MCF 10A (cell line): Measurements from ENCODE around the gene SP6. TPM values are rescaled to one million over a fixed set of nuclear protein-coding genes. Genes with fewer than 3 reads are reported as not detected.

Experiments used
- BruUV-seq: library from RNA; stranded (reverse); fragments of 400-500 nt; replicated peaks from 2 replicates; lab custom pipeline; 2021; lab: Mats Ljungman, UMichigan
- CTCF ChIA-PET: fragments of 300-600 bp; sonication (Branson Sonifier 250); formaldehyde crosslinking; extraction: SDS; loops from one replicate; lab custom pipeline; 2021; ENCODE audit warnings: antibody characterized with exemption, inconsistent platforms; lab: Yijun Ruan, JAX
- POLR2A ChIA-PET: fragments of 300-600, 350-650 bp; sonication (Branson Sonifier 250); formaldehyde crosslinking; extraction: SDS; loops from one replicate; lab custom pipeline; 2020; ENCODE audit warnings: antibody characterized with exemption, inconsistent platforms; lab: Yijun Ruan, JAX
- DNase-seq: peaks from one replicate; pipeline ENCODE4 v3.0.0-alpha.2; 2018; ENCODE audit not compliant: unreplicated experiment
- H3K27ac Mint-ChIP-seq: one replicate; pipeline ENCODE4 v1.8.0; 2022; ENCODE audit warnings: mild to moderate bottlenecking, low read depth, mixed read lengths; ENCODE audit not compliant: unreplicated experiment
- H3K27me3 Mint-ChIP-seq: one replicate; pipeline ENCODE4 v1.8.0; 2022; ENCODE audit warnings: mixed read lengths; ENCODE audit not compliant: insufficient read depth, unreplicated experiment
- H3K36me3 Mint-ChIP-seq: one replicate; pipeline ENCODE4 v1.8.0; 2022; ENCODE audit warnings: mild to moderate bottlenecking, moderate library complexity, mixed read lengths; ENCODE audit not compliant: insufficient read depth, unreplicated experiment
- H3K4me1 Mint-ChIP-seq: one replicate; pipeline ENCODE4 v1.8.0; 2022; ENCODE audit warnings: mixed read lengths; ENCODE audit not compliant: insufficient read depth, unreplicated experiment
- H3K4me3 Mint-ChIP-seq: one replicate; pipeline ENCODE4 v1.8.0; 2022; ENCODE audit warnings: mild to moderate bottlenecking, moderate library complexity, mixed read lengths; ENCODE audit not compliant: unreplicated experiment
- H3K9me3 Mint-ChIP-seq: one replicate; pipeline ENCODE4 v1.8.0; 2022; ENCODE audit warnings: mixed read lengths; ENCODE audit not compliant: unreplicated experiment
- intact Hi-C: fragments of 100-400 bp; cut with micrococcal nuclease; formaldehyde crosslinking; loops from 2 replicates; pipeline ENCODE4 v1.14.1; 2022
- total RNA-seq: library from RNA; stranded (reverse); gene quantifications from 2 replicates; pipeline ENCODE4 v1.2.3, GENCODE V29; 2022
- TF ChIP-seq, protein P1 (sequence below): fragments of 200-600 bp; IDR thresholded peaks from one replicate; pipeline ENCODE4 v1.8.0; 2022; ENCODE audit warnings: antibody characterized with exemption, mild to moderate bottlenecking; ENCODE audit not compliant: unreplicated experiment

The SP6 gene
- total RNA-seq, 1 experiment from 2014 or later = 1.5 TPM

DNA sequence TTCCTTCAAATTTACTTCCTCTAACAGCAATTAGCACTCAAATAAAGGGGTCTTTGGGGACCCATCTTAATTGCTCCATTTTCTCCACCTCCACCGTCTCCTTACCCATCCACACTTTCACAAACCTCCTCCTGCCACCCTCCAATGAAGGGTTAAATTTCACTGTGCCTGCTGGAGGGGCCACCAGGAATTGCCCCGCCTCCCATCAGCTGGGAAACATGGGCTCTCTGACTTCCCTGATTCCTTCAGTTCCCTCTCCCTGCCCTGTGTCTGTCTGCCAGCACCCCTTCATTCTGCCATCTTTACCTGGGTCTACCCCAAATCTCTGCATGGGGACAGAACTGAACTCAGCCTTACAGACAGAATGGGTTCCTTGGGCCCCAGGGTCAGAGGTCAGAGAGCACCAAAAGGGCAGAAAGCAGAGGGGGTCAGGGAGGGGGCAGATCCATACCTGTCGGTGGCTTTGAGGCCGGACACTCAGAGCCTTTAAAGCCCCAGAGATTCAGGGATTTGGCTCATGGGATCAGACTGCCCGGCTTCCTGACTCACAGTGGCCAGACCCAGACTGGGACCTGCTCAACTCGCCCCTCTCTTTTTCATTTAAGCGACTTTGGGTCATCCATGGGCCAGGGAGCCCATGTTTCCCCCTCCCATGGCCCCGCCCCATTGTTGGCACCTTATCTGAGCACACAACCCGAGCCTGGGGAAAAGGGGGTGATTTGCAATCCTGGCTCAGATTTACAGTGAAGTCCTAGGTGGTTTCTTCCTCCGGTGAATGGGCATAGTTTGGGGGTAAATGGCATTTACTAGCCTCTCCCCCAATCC lies 27.5 kb upstream of the SP6 start:
- no peak for DNase-seq
- H3K4me1 Mint-ChIP-seq = no peaks in the 10 kb centered on the region
- no peak overlapping the region for H3K4me3 Mint-ChIP-seq
- TF ChIP-seq, protein P1, sequence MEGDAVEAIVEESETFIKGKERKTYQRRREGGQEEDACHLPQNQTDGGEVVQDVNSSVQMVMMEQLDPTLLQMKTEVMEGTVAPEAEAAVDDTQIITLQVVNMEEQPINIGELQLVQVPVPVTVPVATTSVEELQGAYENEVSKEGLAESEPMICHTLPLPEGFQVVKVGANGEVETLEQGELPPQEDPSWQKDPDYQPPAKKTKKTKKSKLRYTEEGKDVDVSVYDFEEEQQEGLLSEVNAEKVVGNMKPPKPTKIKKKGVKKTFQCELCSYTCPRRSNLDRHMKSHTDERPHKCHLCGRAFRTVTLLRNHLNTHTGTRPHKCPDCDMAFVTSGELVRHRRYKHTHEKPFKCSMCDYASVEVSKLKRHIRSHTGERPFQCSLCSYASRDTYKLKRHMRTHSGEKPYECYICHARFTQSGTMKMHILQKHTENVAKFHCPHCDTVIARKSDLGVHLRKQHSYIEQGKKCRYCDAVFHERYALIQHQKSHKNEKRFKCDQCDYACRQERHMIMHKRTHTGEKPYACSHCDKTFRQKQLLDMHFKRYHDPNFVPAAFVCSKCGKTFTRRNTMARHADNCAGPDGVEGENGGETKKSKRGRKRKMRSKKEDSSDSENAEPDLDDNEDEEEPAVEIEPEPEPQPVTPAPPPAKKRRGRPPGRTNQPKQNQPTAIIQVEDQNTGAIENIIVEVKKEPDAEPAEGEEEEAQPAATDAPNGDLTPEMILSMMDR = no peak
- intact Hi-C loops = no loop called here
- ChIA-PET CTCF (no interaction called here), POLR2A (interaction anchor here (0.9 to 1.7 kb wide), 2 partner anchors 13 to 17 kb away, joined by 4 to 6 read pairs; partner anchors contain the start of gene SP2)
- no peak overlapping the region for H3K27ac Mint-ChIP-seq
- no TSS peak for BruUV-seq
- no peaks in the 10 kb centered on the region for H3K36me3 Mint-ChIP-seq
- peaks cover 30% of the 10 kb centered on the region for H3K27me3 Mint-ChIP-seq
- H3K9me3 Mint-ChIP-seq = no peaks in the 10 kb centered on the region

- Mint-ChIP-seq H3K36me3 (no peaks in the 10 kb centered on the region), H3K27me3 (peaks cover 30% of the 10 kb centered on the region), H3K4me3 (no peak overlapping the region), H3K27ac (no peak overlapping the region), H3K4me1 (no peaks in the 10 kb centered on the region), H3K9me3 (no peaks in the 10 kb centered on the region)
- intact Hi-C loops = no loop called here
- ChIA-PET CTCF (no interaction called here), POLR2A (no interaction called here)
- no peak for DNase-seq
- TF ChIP-seq, protein P1 = no peak
- no TSS peak for BruUV-seq
These were observed 26.5 kb upstream of the SP6 start for GRCh38 chr17:47877368-47878034.

DNA sequence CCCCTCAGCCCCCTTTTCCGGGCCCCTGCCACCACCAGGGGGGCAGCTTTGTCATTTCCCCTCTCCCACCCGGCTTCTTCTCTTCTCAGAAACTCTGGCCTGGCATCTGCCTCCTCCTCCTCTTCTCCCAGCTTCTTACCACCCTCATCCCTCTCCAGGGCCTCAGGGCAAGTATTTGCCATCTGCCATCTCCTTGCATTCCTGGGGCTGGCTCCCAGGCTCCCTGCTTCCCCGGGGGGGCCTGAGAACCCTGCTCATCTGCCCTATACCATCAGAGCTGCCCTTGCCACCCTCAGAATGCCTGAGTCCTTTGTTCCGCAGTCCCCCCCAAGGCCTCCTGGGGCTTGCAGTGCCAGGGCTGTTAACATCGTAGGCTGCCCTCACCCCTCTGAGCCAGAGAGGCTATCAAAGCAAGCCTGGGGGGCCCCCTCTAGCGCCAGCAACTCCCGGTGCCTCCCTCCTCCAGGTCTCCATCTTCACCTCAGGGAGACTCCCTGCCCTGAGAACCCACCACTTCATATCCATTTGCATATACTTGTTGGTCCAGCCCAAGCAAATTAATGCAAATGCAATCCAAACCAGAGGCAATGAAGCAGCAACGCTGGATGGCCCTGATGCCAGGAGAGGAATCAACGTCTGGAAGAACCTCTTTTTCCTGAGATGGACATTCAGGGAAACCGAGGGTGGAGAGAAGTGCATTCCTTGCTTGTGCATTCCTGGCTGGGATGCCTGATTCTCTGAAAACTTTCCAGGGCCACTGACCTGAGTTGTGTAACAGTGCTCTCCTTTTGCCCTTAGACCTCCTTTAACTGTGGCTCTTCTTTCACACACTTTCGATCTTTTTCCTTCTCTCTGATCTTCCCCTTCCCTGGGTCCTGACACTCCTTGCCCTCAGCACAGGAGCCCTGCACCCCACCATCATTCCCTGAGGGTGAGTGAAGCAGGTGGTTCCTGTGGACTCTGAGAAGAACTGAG lies 24.3 kb upstream of the SP6 start:
- Mint-ChIP-seq H3K27me3 (peaks cover 47% of the 10 kb centered on the region), H3K9me3 (no peaks in the 10 kb centered on the region), H3K36me3 (no peaks in the 10 kb centered on the region), H3K4me3 (no peak overlapping the region), H3K27ac (no peak overlapping the region), H3K4me1 (no peaks in the 10 kb centered on the region)
- intact Hi-C loops = no loop called here
- TF ChIP-seq, protein P1 = no peak
- no TSS peak for BruUV-seq
- ChIA-PET POLR2A (interaction anchor here (1.0 to 1.1 kb wide), 3 partner anchors 14 to 20 kb away, joined by 3 read pairs; partner anchors contain the start of gene SP2), CTCF (interaction anchor here (0.6 to 1.8 kb wide), 4 partner anchors 9 to 26 kb away, joined by 3 to 7 read pairs (median 4); no protein-coding TSS in a partner anchor)
- DNase-seq = no peak
